ENCODE data around the gene HSPB1. TPM values are rescaled to one million over a fixed set of nuclear protein-coding genes. Genes with fewer than 3 reads are reported as not detected.
A peak's percentile ranks its signal among the peaks of the same experiment; 100 is the strongest.
"Not testable (repeated sequence)": the region's sequence is repeated elsewhere in the genome, so short reads cannot be mapped to it uniquely, and the experiment has no call there.

Gene HSPB1
- total and polyA plus RNA-seq, 3 donors from 2014 or later = 190 to 245 (median 216) TPM

GRCh38 chr7:76310102-76310957 lies 7.9 kb downstream of the HSPB1 start:
- TF ChIP-seq, protein P1, sequence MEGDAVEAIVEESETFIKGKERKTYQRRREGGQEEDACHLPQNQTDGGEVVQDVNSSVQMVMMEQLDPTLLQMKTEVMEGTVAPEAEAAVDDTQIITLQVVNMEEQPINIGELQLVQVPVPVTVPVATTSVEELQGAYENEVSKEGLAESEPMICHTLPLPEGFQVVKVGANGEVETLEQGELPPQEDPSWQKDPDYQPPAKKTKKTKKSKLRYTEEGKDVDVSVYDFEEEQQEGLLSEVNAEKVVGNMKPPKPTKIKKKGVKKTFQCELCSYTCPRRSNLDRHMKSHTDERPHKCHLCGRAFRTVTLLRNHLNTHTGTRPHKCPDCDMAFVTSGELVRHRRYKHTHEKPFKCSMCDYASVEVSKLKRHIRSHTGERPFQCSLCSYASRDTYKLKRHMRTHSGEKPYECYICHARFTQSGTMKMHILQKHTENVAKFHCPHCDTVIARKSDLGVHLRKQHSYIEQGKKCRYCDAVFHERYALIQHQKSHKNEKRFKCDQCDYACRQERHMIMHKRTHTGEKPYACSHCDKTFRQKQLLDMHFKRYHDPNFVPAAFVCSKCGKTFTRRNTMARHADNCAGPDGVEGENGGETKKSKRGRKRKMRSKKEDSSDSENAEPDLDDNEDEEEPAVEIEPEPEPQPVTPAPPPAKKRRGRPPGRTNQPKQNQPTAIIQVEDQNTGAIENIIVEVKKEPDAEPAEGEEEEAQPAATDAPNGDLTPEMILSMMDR (IDR thresholded peaks at IDR 0.05) = no peak
- no peak for TF ChIP-seq POLR2A (IDR thresholded peaks at IDR 0.05)
- intact Hi-C loops (cut with DNase I; ENCODE audit: low total_unique reads) = no loop called here
- DNase-seq = peak; percentile 80
- WGBS, 2 donors = 51% methylated on average over 17 to 21 of the region's 21 CpGs
- Histone ChIP-seq H3K4me1 (peaks cover 5% of the 10 kb centered on the region), H3K4me3 (no peak overlapping the region), H3K27ac (peak overlapping the region; percentile 25 to 50), H3K36me3 (ENCODE audit: low read depth, missing control alignments) (no peaks in the 10 kb centered on the region), H3K9me3 (no peaks in the 10 kb centered on the region), H3K27me3 (no peaks in the 10 kb centered on the region)

- intact Hi-C loops (cut with DNase I; ENCODE audit: low total_unique reads); H3K27ac ChIP-seq; DNase-seq; H3K4me1 ChIP-seq; H3K9me3 ChIP-seq; H3K36me3 ChIP-seq (ENCODE audit: low read depth, missing control alignments); H3K27me3 ChIP-seq; H3K4me3 ChIP-seq: not testable (repeated sequence)
- 94 to 95% methylated on average over 6 of the region's 6 CpGs for WGBS, 2 donors
These were observed 9.4 kb downstream of the HSPB1 start for GRCh38 chr7:76311838-76312237.

DNA sequence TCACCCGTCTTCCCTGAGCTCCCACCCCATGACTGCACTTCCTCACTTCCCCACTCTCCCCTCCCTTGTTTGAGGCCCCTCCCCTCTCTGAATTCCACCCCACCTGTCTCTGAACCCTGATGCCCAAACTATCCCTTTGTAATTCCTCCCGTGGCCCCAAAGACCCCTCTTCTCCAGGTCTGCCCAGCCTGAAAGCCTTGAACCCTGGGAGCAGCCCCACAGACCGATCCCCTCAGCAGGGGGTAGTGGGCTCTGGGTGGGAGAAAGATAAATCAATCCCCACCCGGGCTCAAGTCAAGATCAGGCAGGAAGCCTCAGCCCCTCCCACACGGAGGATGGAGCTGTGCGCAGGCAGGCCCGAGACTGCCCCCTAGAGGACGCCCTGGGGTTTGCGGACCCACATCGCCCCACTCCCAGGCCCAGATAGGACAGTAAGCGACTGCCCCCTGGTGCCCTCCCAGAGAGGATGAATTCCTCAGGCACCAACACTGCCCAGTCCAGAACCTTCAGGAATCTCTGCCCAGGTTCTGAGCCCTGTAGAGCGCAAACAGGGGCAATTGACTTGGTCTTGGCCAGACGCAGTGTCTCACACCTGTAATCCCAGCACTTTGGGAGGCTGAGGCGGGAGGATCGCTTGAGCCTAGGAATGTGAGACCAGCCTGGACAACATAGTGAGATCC lies 11.7 kb downstream of the HSPB1 start:
- DNase-seq = peak; percentile 98
- no peaks in the 10 kb centered on the region for H3K9me3 ChIP-seq
- H3K36me3 ChIP-seq (ENCODE audit: low read depth, missing control alignments) = no peaks in the 10 kb centered on the region
- no peak overlapping the region for H3K4me3 ChIP-seq
- peaks cover 10% of the 10 kb centered on the region for H3K4me1 ChIP-seq
- WGBS, 2 donors = 13 to 26% methylated on average over 8 to 15 of the region's 15 CpGs
- TF ChIP-seq, protein P1 (IDR thresholded peaks at IDR 0.05) = peak; percentile 98 to 100 (median 99)
- no peak for TF ChIP-seq POLR2A (IDR thresholded peaks at IDR 0.05)
- intact Hi-C loops (cut with DNase I; ENCODE audit: low total_unique reads) = no loop called here
- peak overlapping the region in 1 of 2 donors; percentile 36 for H3K27ac ChIP-seq
- no peaks in the 10 kb centered on the region for H3K27me3 ChIP-seq

- H3K27me3 ChIP-seq; H3K36me3 ChIP-seq (ENCODE audit: low read depth, missing control alignments); H3K4me3 ChIP-seq; intact Hi-C loops (cut with DNase I; ENCODE audit: low total_unique reads); DNase-seq; H3K9me3 ChIP-seq; H3K27ac ChIP-seq: not testable (repeated sequence)
- 68 to 70% methylated on average over 6 of the region's 6 CpGs for WGBS, 2 donors
- peaks cover 14% of the 10 kb centered on the region for H3K4me1 ChIP-seq
These were observed 12.3 kb downstream of the HSPB1 start for GRCh38 chr7:76314740-76315139.

- no peak for TF ChIP-seq POLR2A (IDR thresholded peaks at IDR 0.05)
- TF ChIP-seq, protein P1 (IDR thresholded peaks at IDR 0.05) = no peak
- peaks cover 14% of the 10 kb centered on the region for H3K4me1 ChIP-seq
- WGBS, 2 donors = 82 to 88% methylated on average over 5 of the region's 5 CpGs
- H3K9me3 ChIP-seq = no peaks in the 10 kb centered on the region
- no peak for DNase-seq
- H3K4me3 ChIP-seq = no peak overlapping the region
- no peaks in the 10 kb centered on the region for H3K27me3 ChIP-seq
- H3K27ac ChIP-seq = no peak overlapping the region
- intact Hi-C loops (cut with DNase I; ENCODE audit: low total_unique reads) = no loop called here
- H3K36me3 ChIP-seq (ENCODE audit: low read depth, missing control alignments) = no peaks in the 10 kb centered on the region
These were observed 12.9 kb downstream of the HSPB1 start for GRCh38 chr7:76315364-76315763.
